Naive B cell (primary cell): Measurements from ENCODE around the gene CNIH1. TPM values are rescaled to one million over a fixed set of nuclear protein-coding genes. Genes with fewer than 3 reads are reported as not detected.
A peak's percentile ranks its signal among the peaks of the same experiment; 100 is the strongest.
"Not testable (repeated sequence)": the region's sequence is repeated elsewhere in the genome, so short reads cannot be mapped to it uniquely, and the experiment has no call there.

Experiments used
- ATAC-seq, 2 donors: fragments of 150-1000 bp; cut with Tn5 transposase; 2 replicates each; pipeline ENCODE4 v1.10.0; 2021; ENCODE audit warnings: low read depth in 2 of 2, mild to moderate bottlenecking in 2 of 2, moderate library complexity in 2 of 2
- DNase-seq: peaks from one replicate; pipeline ENCODE4 v3.0.0; 2022
- H3K27ac Mint-ChIP-seq, 6 donors: one replicate each; pipeline ENCODE4 v1.8.0; 2020 to 2022; ENCODE audit warnings: mild to moderate bottlenecking in 6 of 6, mixed read lengths in 6 of 6, moderate library complexity in 5 of 6, inconsistent platforms in 2 of 6
- H3K27me3 Mint-ChIP-seq, 3 donors: one replicate each; pipeline ENCODE4 v1.8.0; 2021 to 2022; ENCODE audit warnings: mixed read lengths in 3 of 3, mild to moderate bottlenecking in 1 of 3
- H3K36me3 Mint-ChIP-seq, 2 donors: one replicate each; pipeline ENCODE4 v1.8.0; 2020 to 2022; ENCODE audit warnings: mixed read lengths in 2 of 2, inconsistent platforms in 1 of 2, mild to moderate bottlenecking in 1 of 2
- H3K4me1 Mint-ChIP-seq, 3 donors: one replicate each; pipeline ENCODE4 v1.8.0; 2020 to 2022; ENCODE audit warnings: mixed read lengths in 3 of 3, inconsistent platforms in 1 of 3, mild to moderate bottlenecking in 1 of 3, moderate library complexity in 1 of 3
- H3K4me3 Mint-ChIP-seq, 8 donors: one replicate each; pipeline ENCODE4 v1.8.0; 2020 to 2022; ENCODE audit warnings: mild to moderate bottlenecking in 8 of 8, mixed read lengths in 8 of 8, moderate library complexity in 8 of 8, inconsistent platforms in 2 of 8
- H3K9me3 Mint-ChIP-seq, 7 donors: one replicate each; pipeline ENCODE4 v1.8.0; 2020 to 2022; ENCODE audit warnings: mixed read lengths in 7 of 7, mild to moderate bottlenecking in 5 of 7, inconsistent platforms in 2 of 7, moderate library complexity in 1 of 7
- polyA plus RNA-seq, 6 donors: library from polyadenylated mRNA; unstranded; fragments of 300-500 nt; fragmentation: Illumina TruSeq; gene quantifications; one replicate each; pipeline ENCODE4 v1.2.3, GENCODE V29; 2021; ENCODE audit warnings: low read depth in 6 of 6

The CNIH1 gene
- polyA plus RNA-seq, 6 donors from 2014 or later = 69.3 to 167 (median 78.3) TPM

- peaks cover 0 to 20% (median 6%) of the 10 kb centered on the region in 7 donors for H3K9me3 Mint-ChIP-seq
- peaks cover 7 to 18% of the 10 kb centered on the region in 2 donors for H3K36me3 Mint-ChIP-seq
- no peaks in the 10 kb centered on the region for H3K4me1 Mint-ChIP-seq
- DNase-seq (no peak), ATAC-seq (no peak)
- H3K27me3 Mint-ChIP-seq = no peaks in the 10 kb centered on the region
- no peak overlapping the region for H3K4me3 Mint-ChIP-seq
- no peak overlapping the region for H3K27ac Mint-ChIP-seq
Measured at GRCh38 chr14:54457609-54457996, 16.4 kb upstream of the CNIH1 start.

GRCh38 chr14:54456820-54457608 lies 15.8 kb upstream of the CNIH1 start:
- H3K36me3 Mint-ChIP-seq = peaks cover 7 to 18% of the 10 kb centered on the region in 2 donors
- H3K4me3 Mint-ChIP-seq, H3K4me1 Mint-ChIP-seq, ATAC-seq, DNase-seq, H3K27ac Mint-ChIP-seq, H3K27me3 Mint-ChIP-seq: not testable (repeated sequence)
- peaks cover 0 to 20% (median 6%) of the 10 kb centered on the region in 7 donors for H3K9me3 Mint-ChIP-seq

DNA sequence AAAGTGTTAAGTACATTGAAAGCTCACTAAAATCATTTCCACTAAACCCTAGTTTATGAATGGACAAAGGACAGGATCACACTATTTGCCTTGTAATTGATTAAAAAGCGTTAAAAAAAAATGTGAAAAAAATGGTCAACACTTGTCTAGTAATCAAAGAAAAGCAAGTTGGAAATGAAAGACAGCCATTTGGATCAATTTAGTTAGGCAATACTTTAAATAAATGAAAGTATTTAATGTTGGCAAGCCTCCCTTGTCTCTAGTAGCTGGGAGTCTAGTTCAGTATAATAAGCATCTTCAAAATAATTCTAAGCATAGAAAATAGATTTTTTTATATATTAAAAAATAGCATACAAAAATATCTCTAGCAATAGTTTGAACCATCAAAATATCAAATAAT lies 14.2 kb upstream of the CNIH1 start:
- DNase-seq (no peak), ATAC-seq (no peak)
- Mint-ChIP-seq H3K4me3 (no peak overlapping the region), H3K27me3 (no peaks in the 10 kb centered on the region), H3K36me3 (peaks cover 7 to 18% of the 10 kb centered on the region in 2 donors), H3K4me1 (peaks cover 0 to 8% (median 0%) of the 10 kb centered on the region in 3 donors), H3K27ac (no peak overlapping the region), H3K9me3 (peaks cover 0 to 20% (median 6%) of the 10 kb centered on the region in 7 donors)

GRCh38 chr14:54453990-54454389 lies 12.8 kb upstream of the CNIH1 start:
- H3K27ac Mint-ChIP-seq, H3K9me3 Mint-ChIP-seq, H3K27me3 Mint-ChIP-seq, H3K4me3 Mint-ChIP-seq, H3K36me3 Mint-ChIP-seq, ATAC-seq, H3K4me1 Mint-ChIP-seq, DNase-seq: not testable (repeated sequence)

GRCh38 chr14:54453252-54453651 lies 12.1 kb upstream of the CNIH1 start:
- H3K27me3 Mint-ChIP-seq = peaks cover 0 to 8% (median 7%) of the 10 kb centered on the region in 3 donors
- peaks cover 0 to 2% (median under 1%) of the 10 kb centered on the region in 7 donors for H3K9me3 Mint-ChIP-seq
- DNase-seq (no peak), ATAC-seq (no peak)
- H3K4me3 Mint-ChIP-seq = no peak overlapping the region
- H3K36me3 Mint-ChIP-seq = peaks cover under 1 to 2% of the 10 kb centered on the region in 2 donors
- H3K27ac Mint-ChIP-seq = no peak overlapping the region
- peaks cover 0 to 8% (median 0%) of the 10 kb centered on the region in 3 donors for H3K4me1 Mint-ChIP-seq

- no peaks in the 10 kb centered on the region for H3K36me3 Mint-ChIP-seq
Measured at GRCh38 chr14:54451961-54452360, 10.8 kb upstream of the CNIH1 start.

GRCh38 chr14:54451121-54451601 lies 10.0 kb upstream of the CNIH1 start:
- peaks cover 4 to 12% (median 8%) of the 10 kb centered on the region in 3 donors for H3K27me3 Mint-ChIP-seq
- H3K4me1 Mint-ChIP-seq = peaks cover 0 to 8% (median 0%) of the 10 kb centered on the region in 3 donors
- no peaks in the 10 kb centered on the region for H3K36me3 Mint-ChIP-seq
- no peaks in the 10 kb centered on the region for H3K9me3 Mint-ChIP-seq
- ATAC-seq = no peak
- no peak overlapping the region for H3K4me3 Mint-ChIP-seq
- no peak for DNase-seq
- H3K27ac Mint-ChIP-seq = peak overlapping the region in 2 of 6 donors; percentile 46 to 58

More at GRCh38 chr14:54451961-54452360, 10.8 kb upstream of the CNIH1 start:
- no peak overlapping the region for H3K27ac Mint-ChIP-seq
- no peaks in the 10 kb centered on the region for H3K9me3 Mint-ChIP-seq
- no peak for ATAC-seq
- peaks cover 0 to 8% (median 0%) of the 10 kb centered on the region in 3 donors for H3K4me1 Mint-ChIP-seq
- DNase-seq = no peak
- no peak overlapping the region for H3K4me3 Mint-ChIP-seq
- H3K27me3 Mint-ChIP-seq = peaks cover 0 to 8% (median 7%) of the 10 kb centered on the region in 3 donors

- H3K27me3 Mint-ChIP-seq = peaks cover 4 to 18% (median 8%) of the 10 kb centered on the region in 3 donors
- H3K4me1 Mint-ChIP-seq = peaks cover 0 to 8% (median 0%) of the 10 kb centered on the region in 3 donors
- no peaks in the 10 kb centered on the region for H3K36me3 Mint-ChIP-seq
- H3K9me3 Mint-ChIP-seq = no peaks in the 10 kb centered on the region
- H3K4me3 Mint-ChIP-seq = no peak overlapping the region
- DNase-seq (no peak), ATAC-seq (peak in 1 of 2 donors; percentile 16)
- no peak overlapping the region for H3K27ac Mint-ChIP-seq
Measured at GRCh38 chr14:54450535-54450934, 9.4 kb upstream of the CNIH1 start.

GRCh38 chr14:54447231-54447692 lies 6.1 kb upstream of the CNIH1 start:
- DNase-seq = no peak
- Mint-ChIP-seq H3K4me3 (no peak overlapping the region), H3K27ac (no peak overlapping the region), H3K27me3 (peaks cover 4 to 25% (median 8%) of the 10 kb centered on the region in 3 donors), H3K4me1 (peaks cover 0 to 8% (median 0%) of the 10 kb centered on the region in 3 donors), H3K36me3 (no peaks in the 10 kb centered on the region), H3K9me3 (no peaks in the 10 kb centered on the region)
- ATAC-seq = no peak

GRCh38 chr14:54446161-54446693 lies 5.1 kb upstream of the CNIH1 start:
- H3K36me3 Mint-ChIP-seq = no peaks in the 10 kb centered on the region
- ATAC-seq (no peak), DNase-seq (no peak)
- H3K9me3 Mint-ChIP-seq = no peaks in the 10 kb centered on the region
- H3K27ac Mint-ChIP-seq = no peak overlapping the region
- peaks cover 7 to 14% (median 8%) of the 10 kb centered on the region in 3 donors for H3K4me1 Mint-ChIP-seq
- H3K27me3 Mint-ChIP-seq = peaks cover 4 to 25% (median 8%) of the 10 kb centered on the region in 3 donors
- H3K4me3 Mint-ChIP-seq = peak overlapping the region in 1 of 8 donors; percentile 16

GRCh38 chr14:54444681-54445080 lies 3.5 kb upstream of the CNIH1 start:
- ATAC-seq = no peak

GRCh38 chr14:54443981-54444380 lies 2.8 kb upstream of the CNIH1 start:
- Mint-ChIP-seq H3K4me1 (peaks cover 16 to 24% (median 23%) of the 10 kb centered on the region in 3 donors), H3K36me3 (no peaks in the 10 kb centered on the region), H3K4me3 (no peak overlapping the region), H3K27me3 (peaks cover 4 to 20% (median 4%) of the 10 kb centered on the region in 3 donors), H3K9me3 (no peaks in the 10 kb centered on the region), H3K27ac (peak overlapping the region in 2 of 6 donors; percentile 11 to 72)
- ATAC-seq (no peak), DNase-seq (no peak)

More at GRCh38 chr14:54444681-54445080, 3.5 kb upstream of the CNIH1 start:
- DNase-seq = no peak
- H3K27ac Mint-ChIP-seq = no peak overlapping the region
- H3K9me3 Mint-ChIP-seq = no peaks in the 10 kb centered on the region
- peaks cover 16 to 17% (median 16%) of the 10 kb centered on the region in 3 donors for H3K4me1 Mint-ChIP-seq
- peak overlapping the region in 3 of 8 donors; percentile 10 to 35 (median 31) for H3K4me3 Mint-ChIP-seq
- no peaks in the 10 kb centered on the region for H3K36me3 Mint-ChIP-seq
- peaks cover 4 to 25% (median 8%) of the 10 kb centered on the region in 3 donors for H3K27me3 Mint-ChIP-seq

- H3K27me3 Mint-ChIP-seq = peaks cover 0 to 19% (median 4%) of the 10 kb centered on the region in 3 donors
- H3K9me3 Mint-ChIP-seq, H3K27ac Mint-ChIP-seq, H3K36me3 Mint-ChIP-seq, H3K4me3 Mint-ChIP-seq, ATAC-seq, DNase-seq: not testable (repeated sequence)
- peaks cover 16 to 31% (median 23%) of the 10 kb centered on the region in 3 donors for H3K4me1 Mint-ChIP-seq
Measured at GRCh38 chr14:54442961-54443360, 1.8 kb upstream of the CNIH1 start.
